Measurements from ENCODE around the gene E2F4.

The E2F4 gene

DNA sequence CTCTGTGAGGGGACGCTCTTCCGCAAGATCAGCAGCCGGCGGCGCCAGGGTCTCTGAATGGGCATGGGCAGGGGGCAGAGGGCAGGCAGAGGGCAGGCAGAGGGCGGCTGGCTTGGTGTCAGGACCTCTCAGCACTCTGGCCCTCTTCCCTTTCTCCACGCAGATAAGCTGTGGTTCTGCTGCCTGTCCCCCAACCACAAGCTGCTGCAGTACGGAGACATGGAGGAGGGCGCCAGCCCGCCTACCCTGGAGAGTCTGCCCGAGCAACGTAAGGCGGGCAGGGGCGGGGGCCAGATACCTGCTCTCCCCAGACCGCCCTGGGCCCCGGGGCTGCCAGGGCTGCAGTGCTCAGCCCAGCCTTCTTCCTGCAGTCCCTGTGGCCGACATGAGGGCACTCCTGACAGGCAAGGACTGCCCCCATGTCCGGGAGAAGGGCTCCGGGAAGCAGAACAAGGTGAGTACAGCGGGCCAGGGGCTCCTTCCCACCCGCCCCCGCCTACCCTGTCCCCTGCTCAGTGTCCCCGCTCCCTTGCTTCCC is 11.1 kb downstream of the E2F4 start:
- no peaks in the 10 kb centered on the region for H3K9me3 Mint-ChIP-seq
- H3K27me3 Mint-ChIP-seq, result no peaks in the 10 kb centered on the region

DNA sequence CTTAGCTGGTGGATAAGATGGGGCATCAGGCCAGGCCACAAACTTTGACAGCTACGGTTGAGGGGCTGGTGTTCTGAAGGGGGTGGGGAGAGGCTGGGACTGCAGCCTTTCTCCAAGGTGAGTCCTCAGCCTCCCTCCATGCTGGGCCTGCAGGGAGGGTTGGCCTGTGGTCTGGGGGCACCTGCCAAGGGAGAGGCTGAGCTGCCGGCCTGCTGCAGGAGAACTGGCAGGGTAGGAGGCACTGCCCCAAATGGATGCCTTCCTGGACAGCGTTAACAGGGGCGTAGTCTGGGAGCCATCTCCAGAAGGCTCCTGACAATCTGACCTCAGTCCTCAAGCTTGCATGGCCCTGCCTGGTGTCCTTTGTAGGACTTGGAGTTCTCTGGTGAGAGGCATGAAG is 12.1 kb downstream of the E2F4 start:
- no peaks in the 10 kb centered on the region for H3K9me3 Mint-ChIP-seq
- H3K27ac Mint-ChIP-seq, result no peak overlapping the region
- H3K4me3 Mint-ChIP-seq, result no peak overlapping the region
- H3K27me3 Mint-ChIP-seq, result no peaks in the 10 kb centered on the region
- no peaks in the 10 kb centered on the region for H3K4me1 Mint-ChIP-seq
- H3K36me3 Mint-ChIP-seq, result peaks cover 3% of the 10 kb centered on the region

More for the DNA sequence above, 11.1 kb downstream of the E2F4 start:
- Mint-ChIP-seq H3K27ac (no peak overlapping the region), H3K4me3 (no peak overlapping the region), H3K36me3 (peaks cover 4% of the 10 kb centered on the region), H3K4me1 (no peaks in the 10 kb centered on the region)

DNA sequence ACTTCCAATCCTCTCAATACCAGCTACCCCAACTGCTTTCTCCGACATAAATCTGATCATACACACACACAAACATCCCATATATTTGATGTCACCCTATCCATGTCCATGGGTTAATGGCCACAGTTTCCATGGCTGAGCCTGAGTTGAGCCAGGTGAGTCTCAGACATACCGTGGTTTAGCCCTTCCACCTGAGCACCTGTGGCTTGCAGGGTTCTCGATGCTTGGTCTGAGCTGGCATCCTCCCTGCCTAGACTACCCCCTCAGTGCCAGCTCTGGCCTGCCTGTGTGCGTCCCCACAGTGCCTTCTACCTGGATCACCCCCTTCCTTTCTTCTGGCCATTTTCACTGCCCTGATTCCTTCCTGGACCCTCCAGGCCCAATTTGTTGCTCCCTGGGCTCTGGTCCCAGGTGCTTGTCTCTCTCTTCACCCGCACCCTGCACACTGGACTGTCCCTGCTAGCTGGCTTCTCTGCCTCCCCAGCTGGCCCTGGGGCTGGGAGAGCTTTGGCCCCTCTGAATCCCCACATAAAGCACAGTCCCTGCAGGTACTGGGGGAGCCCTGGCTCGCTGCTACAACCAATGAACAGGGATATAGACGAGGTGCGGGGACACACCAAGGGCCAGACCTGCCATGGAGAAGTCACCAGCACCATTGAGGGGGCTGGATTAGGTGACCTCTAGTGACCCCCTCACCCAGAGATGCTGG is 14.3 kb downstream of the E2F4 start:
- H3K4me3 Mint-ChIP-seq, result no peak overlapping the region
- H3K27ac Mint-ChIP-seq, result peak overlapping the region; percentile 83
- H3K36me3 Mint-ChIP-seq, result peaks cover 3% of the 10 kb centered on the region
- no peaks in the 10 kb centered on the region for H3K9me3 Mint-ChIP-seq
- H3K27me3 Mint-ChIP-seq, result no peaks in the 10 kb centered on the region
- no peaks in the 10 kb centered on the region for H3K4me1 Mint-ChIP-seq

DNA sequence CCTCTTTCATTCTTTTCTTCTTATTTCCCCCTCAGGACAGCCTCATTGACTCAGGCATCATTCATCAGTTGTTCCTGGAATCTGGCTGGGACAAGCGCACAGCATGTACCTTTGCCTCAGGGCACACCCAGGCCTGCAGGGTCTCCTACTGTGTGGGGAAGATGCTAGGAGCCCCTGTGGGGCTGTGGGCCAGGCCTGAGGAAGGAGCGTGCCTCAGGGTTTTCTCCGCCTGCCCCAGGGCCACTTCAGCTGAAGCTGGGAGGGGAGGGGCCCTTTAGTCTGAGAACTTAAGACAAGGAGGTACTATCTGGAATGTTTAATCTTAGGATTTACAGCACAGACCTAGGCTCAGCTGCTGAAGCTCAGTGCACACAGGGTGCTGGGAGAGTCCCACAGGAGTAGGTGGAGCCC is 14.9 kb downstream of the E2F4 start:
- Mint-ChIP-seq H3K4me3 (no peak overlapping the region), H3K4me1 (no peaks in the 10 kb centered on the region), H3K36me3 (peaks cover 3% of the 10 kb centered on the region), H3K27ac (no peak overlapping the region), H3K27me3 (no peaks in the 10 kb centered on the region), H3K9me3 (no peaks in the 10 kb centered on the region)

DNA sequence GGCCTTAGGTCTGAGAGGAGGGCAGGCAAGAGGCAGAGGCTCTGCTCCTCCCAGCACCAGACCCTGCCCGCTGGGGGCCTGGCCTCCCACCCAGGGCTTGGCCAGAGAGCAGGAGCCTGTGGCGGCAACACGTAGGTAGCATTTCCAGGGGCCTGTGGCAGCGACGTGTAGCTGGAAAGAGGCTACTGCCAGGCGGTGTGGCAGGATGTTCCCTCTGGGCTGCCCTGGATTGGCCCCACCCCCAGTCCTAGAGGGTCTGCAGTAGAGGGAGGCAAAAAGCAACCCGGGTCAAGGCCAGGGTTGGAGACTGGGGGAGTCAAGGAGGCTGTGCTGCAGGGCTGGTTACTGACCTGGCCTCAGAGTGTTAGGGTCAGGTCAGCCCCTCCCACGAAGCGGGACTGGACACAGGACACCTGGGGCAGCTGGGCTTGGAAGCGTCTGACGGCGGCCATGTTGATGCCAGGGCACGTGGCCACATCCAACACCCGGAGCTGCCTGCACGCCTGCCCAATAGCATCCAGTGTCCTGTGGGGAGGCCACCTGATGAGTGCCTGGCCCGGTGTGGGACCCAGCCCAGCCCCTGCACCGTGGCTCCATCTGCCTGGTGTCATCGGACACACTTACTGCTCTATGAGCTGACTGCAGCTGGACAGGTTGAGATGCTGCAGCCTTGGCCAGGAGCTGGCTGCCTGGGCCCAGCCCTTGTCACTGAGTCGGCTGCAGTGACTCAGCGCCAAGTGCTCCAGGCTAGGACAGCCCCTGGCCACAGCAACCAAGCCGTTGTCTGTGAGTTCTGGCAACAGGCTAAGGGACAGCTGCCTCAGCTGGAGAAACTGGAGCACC is 15.5 kb downstream of the E2F4 start:
- Mint-ChIP-seq H3K27me3 (no peaks in the 10 kb centered on the region), H3K27ac (no peak overlapping the region), H3K4me1 (no peaks in the 10 kb centered on the region), H3K9me3 (no peaks in the 10 kb centered on the region), H3K36me3 (peaks cover 3% of the 10 kb centered on the region), H3K4me3 (no peak overlapping the region)

DNA sequence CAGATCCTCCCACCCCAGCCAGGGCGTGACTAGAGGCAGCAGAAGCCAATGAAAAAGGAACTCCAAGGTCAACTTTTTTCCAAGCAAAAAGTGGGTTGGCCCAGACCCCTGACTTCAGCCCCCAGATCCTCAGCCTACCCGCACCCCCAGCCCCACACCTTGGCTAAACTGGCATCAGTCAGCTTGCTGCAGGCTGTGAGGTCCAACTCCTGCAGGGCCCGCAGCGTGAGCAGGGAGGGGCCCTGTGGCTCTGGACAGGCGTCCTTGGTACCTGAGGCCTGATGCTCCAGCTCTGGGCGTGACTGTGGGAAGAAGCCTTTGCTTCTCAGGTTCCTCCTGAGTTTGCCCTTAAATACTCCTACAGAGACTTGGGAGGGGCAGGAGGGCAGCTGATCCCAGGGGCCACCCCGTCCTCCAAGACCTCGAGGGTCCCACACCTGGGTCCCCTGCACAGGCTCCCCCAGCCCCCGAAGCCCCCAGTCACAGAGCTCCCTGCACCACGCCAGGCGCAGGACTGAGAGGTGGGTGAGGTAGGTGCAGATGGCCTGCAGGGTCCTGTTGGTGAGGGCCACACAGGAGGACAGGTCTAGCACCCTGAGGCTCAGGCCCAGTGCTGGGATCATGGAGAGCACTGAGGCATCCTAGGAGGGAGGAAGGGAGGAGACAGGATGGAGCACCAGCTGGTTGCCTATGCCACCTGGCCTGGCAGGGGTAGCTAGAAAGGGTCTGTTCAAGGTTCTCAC is 16.4 kb downstream of the E2F4 start:
- Mint-ChIP-seq H3K27ac (no peak overlapping the region), H3K4me3 (no peak overlapping the region), H3K27me3 (no peaks in the 10 kb centered on the region), H3K9me3 (no peaks in the 10 kb centered on the region), H3K36me3 (peaks cover 3% of the 10 kb centered on the region), H3K4me1 (no peaks in the 10 kb centered on the region)

DNA sequence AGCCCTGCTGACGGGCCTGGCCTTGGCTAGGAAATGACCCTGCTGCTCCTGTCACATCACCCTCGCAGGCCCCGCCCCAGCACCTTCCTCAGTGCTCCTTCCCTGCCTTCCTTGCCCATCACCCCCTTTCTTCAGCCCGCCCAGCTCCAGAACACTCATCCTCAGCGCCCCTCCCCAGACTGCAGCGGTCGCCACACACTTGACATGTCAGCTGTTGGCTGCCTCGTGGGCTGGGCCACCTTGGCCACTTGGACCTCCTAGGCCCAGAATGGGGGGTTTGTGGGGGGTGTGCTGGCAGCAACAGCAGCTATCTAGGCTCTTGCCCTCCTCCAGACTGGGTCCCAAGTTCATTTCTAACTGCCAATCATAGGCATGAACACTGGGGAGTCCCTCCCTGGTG is 17.6 kb downstream of the E2F4 start:
- no peak overlapping the region for H3K4me3 Mint-ChIP-seq
- H3K27me3 Mint-ChIP-seq, result no peaks in the 10 kb centered on the region
- H3K27ac Mint-ChIP-seq, result no peak overlapping the region
- no peaks in the 10 kb centered on the region for H3K9me3 Mint-ChIP-seq
- H3K36me3 Mint-ChIP-seq, result peaks cover 3% of the 10 kb centered on the region
- no peaks in the 10 kb centered on the region for H3K4me1 Mint-ChIP-seq

DNA sequence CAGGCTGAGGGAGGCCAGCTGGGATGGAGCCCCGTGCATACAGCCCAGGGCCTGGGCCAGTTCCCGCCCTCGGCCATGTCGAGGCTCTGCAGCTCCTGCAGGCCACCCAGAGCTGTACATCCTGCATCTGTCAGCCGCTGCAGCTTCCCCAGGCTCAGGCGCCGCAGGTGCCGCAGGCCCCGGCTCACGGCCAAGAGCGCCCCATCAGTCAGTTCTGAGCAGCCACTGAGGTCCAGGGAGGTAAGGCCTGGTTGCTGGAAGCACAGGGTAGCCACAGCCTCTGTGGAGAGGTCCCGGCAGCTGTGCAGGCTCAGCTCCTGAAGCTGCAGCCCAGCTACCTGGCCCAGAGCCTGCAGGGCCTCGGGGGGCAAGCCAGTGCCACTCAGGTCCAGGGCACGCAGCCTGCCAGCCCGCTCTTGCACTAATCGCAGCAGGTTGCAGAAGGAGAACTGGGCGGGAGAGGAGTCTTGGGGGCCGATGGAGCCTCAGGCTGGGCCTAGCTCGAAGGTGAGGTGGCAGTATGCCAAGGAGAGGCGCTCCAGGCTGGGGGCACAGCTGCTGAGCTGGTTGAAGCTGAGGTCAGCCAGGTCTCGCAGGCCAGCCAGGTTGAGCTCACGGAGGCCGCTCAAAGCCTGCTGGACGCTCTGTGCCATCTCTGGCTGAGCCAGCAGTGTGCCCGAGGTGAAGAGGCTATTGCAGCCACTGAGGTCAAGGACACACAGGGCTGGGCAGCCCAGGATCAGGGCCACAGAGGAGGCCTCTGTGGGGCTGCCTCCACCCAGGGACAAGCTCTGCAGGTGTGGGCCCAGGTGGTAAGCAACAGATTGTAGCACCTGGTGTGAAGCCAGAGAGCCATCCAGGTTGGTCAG is 18.3 kb downstream of the E2F4 start:
- H3K9me3 Mint-ChIP-seq, result no peaks in the 10 kb centered on the region
- no peak overlapping the region for H3K4me3 Mint-ChIP-seq
- H3K4me1 Mint-ChIP-seq, result no peaks in the 10 kb centered on the region
- peaks cover 3% of the 10 kb centered on the region for H3K36me3 Mint-ChIP-seq
- no peaks in the 10 kb centered on the region for H3K27me3 Mint-ChIP-seq
- no peak overlapping the region for H3K27ac Mint-ChIP-seq

DNA sequence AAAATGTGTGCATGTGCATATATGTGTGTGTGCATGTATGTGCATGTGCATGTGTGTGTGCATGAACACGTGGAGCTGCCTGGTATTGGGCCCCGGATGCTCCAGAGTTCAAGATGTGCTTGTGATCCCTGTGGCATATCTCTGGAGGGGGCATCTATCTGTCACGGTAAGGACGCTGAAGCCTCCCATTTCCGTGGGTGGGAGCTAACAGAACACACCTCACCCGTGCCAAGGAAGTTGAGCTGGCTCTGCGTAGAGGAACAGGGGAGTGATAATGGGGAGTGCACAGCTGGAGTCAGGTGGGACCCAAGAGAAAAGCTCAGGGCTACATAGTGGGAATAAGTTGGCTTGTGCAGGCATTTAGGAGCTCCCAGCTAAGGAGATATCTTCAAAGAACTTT is 19.7 kb downstream of the E2F4 start:
- Mint-ChIP-seq H3K4me1 (peaks cover 4% of the 10 kb centered on the region), H3K27ac (no peak overlapping the region), H3K9me3 (no peaks in the 10 kb centered on the region), H3K36me3 (peaks cover 2% of the 10 kb centered on the region), H3K4me3 (no peak overlapping the region), H3K27me3 (no peaks in the 10 kb centered on the region)

DNA sequence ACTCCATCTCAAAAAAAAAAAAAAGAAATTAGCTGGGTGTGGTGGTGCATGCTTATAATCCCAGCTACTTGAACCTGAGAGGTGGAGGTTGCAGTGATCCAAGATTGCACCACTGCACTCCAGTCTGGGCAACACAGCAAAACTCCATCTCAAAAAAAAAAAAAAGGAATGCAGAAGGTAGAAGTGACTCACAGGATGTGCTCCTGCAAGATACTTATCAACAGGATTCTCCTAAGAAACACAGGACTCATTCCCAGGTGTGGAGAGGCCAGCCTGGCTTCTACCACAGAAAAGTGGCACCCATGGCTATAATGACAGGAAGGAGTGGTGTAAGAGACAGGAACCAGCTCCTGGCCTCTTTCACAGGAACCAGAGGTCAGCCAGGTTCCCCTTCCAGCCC is 20.8 kb downstream of the E2F4 start:
- H3K9me3 Mint-ChIP-seq, result no peaks in the 10 kb centered on the region
- peaks cover 5% of the 10 kb centered on the region for H3K36me3 Mint-ChIP-seq
- no peaks in the 10 kb centered on the region for H3K27me3 Mint-ChIP-seq
- peaks cover 7% of the 10 kb centered on the region for H3K4me1 Mint-ChIP-seq
- H3K27ac Mint-ChIP-seq, result no peak overlapping the region
- H3K4me3 Mint-ChIP-seq, result no peak overlapping the region

DNA sequence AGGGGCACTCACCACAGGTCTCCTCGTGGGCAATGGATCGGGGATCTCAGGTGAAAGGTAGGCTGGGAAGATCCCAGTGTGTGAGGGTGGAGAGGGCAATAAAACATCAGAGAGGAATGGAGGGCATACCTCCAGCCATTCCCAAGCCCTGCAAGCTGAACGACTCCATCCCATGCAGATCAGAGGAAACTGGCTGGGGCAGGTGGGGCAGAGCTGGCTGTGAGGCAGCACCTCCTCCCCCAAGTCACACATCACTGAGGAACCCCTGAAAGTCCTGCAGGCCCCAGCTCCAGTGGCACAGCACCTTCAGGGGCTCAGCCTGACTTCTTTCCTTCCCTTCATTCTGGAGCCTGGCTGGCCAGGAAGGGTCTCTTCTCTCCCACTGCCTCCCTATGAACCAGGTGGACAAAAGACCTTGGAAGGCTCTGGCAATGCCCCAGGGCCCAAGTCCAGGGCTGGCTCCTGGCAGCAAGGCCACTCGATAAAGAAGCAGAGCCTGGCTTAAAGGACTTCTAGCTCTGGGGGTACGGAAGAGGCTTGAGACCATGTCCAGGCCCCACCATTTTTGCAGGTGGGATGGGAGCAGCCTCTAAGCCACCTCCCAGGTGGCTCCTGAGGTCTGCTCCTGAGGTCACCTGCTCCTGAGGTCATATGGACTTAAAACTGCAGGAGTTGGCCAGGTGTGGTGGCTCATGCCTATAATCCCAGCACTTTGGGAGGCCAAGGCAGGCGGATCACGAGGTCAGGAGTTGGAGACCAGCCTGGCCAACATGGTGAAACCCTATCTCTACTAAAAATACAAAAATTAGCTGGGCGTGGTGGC is 21.5 kb downstream of the E2F4 start:
- Mint-ChIP-seq H3K36me3 (peaks cover 5% of the 10 kb centered on the region), H3K4me1 (peaks cover 7% of the 10 kb centered on the region), H3K9me3 (no peaks in the 10 kb centered on the region), H3K27me3 (no peaks in the 10 kb centered on the region), H3K4me3 (no peak overlapping the region), H3K27ac (no peak overlapping the region)

DNA sequence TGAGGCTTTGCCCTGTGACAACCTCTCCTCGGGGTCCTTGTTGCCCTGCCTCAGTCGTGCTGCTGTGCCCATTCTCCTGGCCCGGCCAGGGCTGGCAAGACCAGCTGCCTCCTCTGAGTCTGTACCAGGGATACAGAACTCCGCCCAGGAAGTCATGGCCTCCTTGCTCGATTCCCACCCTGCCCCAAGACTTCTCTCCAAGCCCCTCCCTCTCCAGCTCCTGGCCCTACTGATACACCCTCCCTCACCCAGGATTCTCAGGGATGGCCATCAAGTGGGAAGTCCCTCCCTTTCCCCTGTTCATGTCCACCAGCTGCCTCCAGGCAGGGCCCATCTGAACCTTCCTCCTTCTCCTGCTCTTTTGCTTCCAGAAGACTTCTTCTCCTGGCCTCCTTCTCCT is 23.8 kb downstream of the E2F4 start:
- no peak overlapping the region for H3K27ac Mint-ChIP-seq
- H3K4me3 Mint-ChIP-seq, result no peak overlapping the region
- H3K36me3 Mint-ChIP-seq, result peaks cover 7% of the 10 kb centered on the region
- H3K27me3 Mint-ChIP-seq, result no peaks in the 10 kb centered on the region
- H3K4me1 Mint-ChIP-seq, result peaks cover 7% of the 10 kb centered on the region
- no peaks in the 10 kb centered on the region for H3K9me3 Mint-ChIP-seq

DNA sequence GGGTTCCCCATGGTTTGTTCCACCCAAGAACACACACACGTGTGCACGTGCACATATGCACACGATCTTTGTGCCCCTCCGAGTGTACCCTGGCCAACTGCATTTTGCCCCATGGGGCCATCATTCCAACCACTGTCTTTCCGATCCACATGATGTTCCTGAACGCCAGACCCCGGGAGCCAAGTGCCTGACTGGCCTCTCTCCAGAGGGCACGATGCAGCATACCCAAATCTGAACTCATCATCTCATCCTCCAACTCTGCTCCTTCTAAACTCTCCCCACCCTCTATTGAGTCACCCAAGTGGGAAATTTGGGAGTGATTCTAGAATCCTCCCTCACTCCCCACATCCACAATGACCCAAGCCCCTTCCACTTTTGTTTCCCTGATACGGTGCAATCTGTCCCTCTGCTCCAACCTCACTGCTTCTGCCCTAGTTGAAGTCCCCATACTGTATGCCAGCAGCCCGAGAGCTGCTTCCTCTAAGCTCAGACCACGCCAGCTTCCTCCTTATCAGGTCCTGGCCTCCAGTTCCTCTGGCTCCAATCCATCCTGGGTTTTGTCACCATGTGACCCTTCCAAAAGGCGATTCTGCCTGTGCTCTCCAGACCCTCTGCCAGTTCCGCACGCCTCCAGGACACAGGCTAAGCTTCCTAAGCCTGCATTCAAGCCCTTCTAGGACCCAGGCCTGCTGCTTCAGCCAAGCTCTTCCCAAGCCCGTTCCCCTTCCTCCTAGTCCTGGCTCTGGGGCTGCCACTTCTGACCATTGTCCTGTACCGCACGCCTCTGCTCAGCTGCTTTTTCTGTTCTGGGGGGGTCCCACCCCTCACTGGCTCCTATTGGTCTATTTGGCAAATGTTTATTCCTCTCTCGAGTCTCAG is 24.9 kb downstream of the E2F4 start:
- Mint-ChIP-seq H3K4me1 (peaks cover 7% of the 10 kb centered on the region), H3K27ac (no peak overlapping the region), H3K36me3 (peaks cover 7% of the 10 kb centered on the region), H3K27me3 (no peaks in the 10 kb centered on the region), H3K4me3 (no peak overlapping the region), H3K9me3 (no peaks in the 10 kb centered on the region)

Data from activated naive CD4-positive, alpha-beta T cell treated with anti-CD3 and anti-CD28 coated beads, Interleukin-2, amount 50 U/mL, for 24 hours (primary cell).